ENCODE measurements around the gene NEFH.

The NEFH gene

DNA sequence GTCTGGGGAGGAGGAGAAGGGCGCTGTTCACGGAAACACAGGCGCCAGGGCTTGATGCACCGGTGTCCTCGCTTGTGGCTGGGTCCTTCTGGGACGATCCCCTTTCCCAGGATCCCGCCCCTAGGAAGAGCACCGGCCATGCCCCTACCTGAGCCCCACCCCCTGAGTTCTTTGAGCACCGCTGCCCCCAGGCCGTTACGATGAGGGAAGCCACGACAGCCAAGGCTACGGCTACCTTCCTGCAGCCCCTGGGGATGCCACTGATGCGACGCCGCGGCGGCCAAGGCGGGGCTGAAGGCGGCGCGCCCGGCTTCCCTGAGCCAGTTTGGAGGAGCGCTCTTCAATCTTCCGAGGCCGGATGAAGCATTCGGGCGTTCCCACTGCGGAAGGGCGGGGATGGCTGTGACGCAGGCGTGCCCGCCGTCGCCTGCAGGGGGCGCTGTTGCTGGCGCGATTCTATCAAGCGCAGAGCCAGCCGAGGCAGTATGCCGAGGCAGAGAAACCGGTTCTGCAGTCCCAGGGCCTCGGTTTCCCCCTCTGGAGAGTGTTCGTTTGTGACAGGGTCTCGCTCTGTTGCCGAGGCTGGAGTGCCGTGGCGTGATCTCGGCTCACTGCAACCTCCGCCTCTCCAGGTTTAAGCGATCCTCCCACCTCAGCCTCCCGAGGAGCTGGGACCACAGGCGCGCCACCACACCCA lies 9.7 kb upstream of the NEFH start:
- TF ChIP-seq POLR2AphosphoS5 (IDR thresholded peaks at IDR 0.05; ENCODE audit: low read depth, low read length) = no peak
- no peak for TF ChIP-seq FOXP2 (optimal IDR thresholded peaks at IDR 0.05; ENCODE audit: borderline replicate concordance, extremely low read depth, extremely low read length, insufficient read depth)
- no peak for TF ChIP-seq SIN3A (IDR thresholded peaks at IDR 0.05; ENCODE audit: borderline replicate concordance, insufficient read depth, low read length)
- no peak for TF ChIP-seq TAF1 (IDR thresholded peaks at IDR 0.05; ENCODE audit: borderline replicate concordance, insufficient read depth, low read length)
- TF ChIP-seq, protein P1, sequence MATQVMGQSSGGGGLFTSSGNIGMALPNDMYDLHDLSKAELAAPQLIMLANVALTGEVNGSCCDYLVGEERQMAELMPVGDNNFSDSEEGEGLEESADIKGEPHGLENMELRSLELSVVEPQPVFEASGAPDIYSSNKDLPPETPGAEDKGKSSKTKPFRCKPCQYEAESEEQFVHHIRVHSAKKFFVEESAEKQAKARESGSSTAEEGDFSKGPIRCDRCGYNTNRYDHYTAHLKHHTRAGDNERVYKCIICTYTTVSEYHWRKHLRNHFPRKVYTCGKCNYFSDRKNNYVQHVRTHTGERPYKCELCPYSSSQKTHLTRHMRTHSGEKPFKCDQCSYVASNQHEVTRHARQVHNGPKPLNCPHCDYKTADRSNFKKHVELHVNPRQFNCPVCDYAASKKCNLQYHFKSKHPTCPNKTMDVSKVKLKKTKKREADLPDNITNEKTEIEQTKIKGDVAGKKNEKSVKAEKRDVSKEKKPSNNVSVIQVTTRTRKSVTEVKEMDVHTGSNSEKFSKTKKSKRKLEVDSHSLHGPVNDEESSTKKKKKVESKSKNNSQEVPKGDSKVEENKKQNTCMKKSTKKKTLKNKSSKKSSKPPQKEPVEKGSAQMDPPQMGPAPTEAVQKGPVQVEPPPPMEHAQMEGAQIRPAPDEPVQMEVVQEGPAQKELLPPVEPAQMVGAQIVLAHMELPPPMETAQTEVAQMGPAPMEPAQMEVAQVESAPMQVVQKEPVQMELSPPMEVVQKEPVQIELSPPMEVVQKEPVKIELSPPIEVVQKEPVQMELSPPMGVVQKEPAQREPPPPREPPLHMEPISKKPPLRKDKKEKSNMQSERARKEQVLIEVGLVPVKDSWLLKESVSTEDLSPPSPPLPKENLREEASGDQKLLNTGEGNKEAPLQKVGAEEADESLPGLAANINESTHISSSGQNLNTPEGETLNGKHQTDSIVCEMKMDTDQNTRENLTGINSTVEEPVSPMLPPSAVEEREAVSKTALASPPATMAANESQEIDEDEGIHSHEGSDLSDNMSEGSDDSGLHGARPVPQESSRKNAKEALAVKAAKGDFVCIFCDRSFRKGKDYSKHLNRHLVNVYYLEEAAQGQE (IDR thresholded peaks at IDR 0.05; ENCODE audit: insufficient read depth in 1 of 2, low read depth in 2 of 2, low read length in 2 of 2) = no peak

DNA sequence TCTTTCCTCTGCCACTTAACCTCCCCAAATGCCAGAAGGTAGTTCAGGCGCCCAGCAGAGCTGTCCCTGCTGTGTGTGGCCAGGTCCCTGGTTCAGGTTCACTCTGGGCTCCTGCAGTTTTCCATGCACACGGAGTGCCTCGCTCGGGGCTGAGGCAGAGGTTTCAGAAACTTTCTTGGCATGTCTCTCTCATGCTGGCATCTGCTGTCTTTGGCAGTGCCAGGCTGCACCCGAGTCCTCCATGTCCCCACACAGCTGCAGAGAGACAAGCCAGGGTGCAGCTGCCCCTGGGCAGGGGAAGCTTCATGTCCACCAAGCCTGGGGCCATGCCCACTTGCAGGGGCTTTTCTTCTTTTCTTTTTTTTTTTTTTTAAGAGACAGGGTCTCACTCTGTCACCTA lies 7.0 kb upstream of the NEFH start:
- TF ChIP-seq, protein P1 (IDR thresholded peaks at IDR 0.05; ENCODE audit: insufficient read depth in 1 of 2, low read depth in 2 of 2, low read length in 2 of 2) = no peak
- no peak for TF ChIP-seq POLR2AphosphoS5 (IDR thresholded peaks at IDR 0.05; ENCODE audit: low read depth, low read length)

DNA sequence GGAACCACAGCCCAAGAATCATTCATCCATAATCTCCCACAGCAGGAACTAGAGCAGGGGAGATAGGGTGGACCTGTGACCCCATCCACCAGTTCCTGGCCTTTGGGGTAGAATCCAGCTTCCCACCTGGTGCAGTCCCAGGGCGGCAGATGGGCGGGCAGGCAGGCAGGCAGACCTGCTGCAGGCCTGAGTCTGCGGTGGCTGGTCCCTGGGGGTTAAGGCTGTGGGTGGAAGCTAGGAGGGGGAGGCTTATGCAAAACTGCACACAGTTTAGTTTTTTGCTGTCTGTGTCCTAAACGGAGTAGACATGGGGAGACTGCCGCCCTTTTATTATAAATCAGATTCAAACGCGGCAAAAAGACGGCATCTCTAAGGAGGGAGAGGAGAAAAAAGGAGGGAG lies 4.5 kb upstream of the NEFH start:
- TF ChIP-seq, protein P1 (IDR thresholded peaks at IDR 0.05; ENCODE audit: insufficient read depth in 1 of 2, low read depth in 2 of 2, low read length in 2 of 2) = no peak
- TF ChIP-seq TAF1 (IDR thresholded peaks at IDR 0.05; ENCODE audit: borderline replicate concordance, insufficient read depth, low read length) (no peak), SIN3A (IDR thresholded peaks at IDR 0.05; ENCODE audit: borderline replicate concordance, insufficient read depth, low read length) (no peak), POLR2AphosphoS5 (IDR thresholded peaks at IDR 0.05; ENCODE audit: low read depth, low read length) (no peak), FOXP2 (optimal IDR thresholded peaks at IDR 0.05; ENCODE audit: borderline replicate concordance, extremely low read depth, extremely low read length, insufficient read depth) (no peak)

DNA sequence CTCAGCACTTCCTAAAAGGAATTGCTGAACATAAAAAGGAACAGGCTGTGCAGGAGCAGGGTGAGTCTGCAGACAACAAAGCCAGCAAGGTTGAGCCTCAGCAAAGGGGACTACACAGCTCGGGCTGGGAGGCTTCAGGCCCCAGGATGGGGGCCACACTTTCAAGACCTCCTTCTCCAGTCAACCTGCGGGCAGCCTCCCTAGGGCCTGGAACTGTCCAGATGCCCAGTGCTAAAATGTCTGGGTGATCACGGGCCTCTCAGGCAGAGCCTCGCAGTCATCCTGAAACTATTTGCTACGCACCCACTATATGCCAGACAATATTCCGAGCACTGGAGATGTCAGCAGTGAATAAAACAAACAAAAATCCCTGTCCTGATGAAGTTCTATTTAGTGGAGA lies 3.9 kb upstream of the NEFH start:
- TF ChIP-seq POLR2AphosphoS5 (IDR thresholded peaks at IDR 0.05; ENCODE audit: low read depth, low read length) (no peak), SIN3A (IDR thresholded peaks at IDR 0.05; ENCODE audit: borderline replicate concordance, insufficient read depth, low read length) (no peak), TAF1 (IDR thresholded peaks at IDR 0.05; ENCODE audit: borderline replicate concordance, insufficient read depth, low read length) (no peak), FOXP2 (optimal IDR thresholded peaks at IDR 0.05; ENCODE audit: borderline replicate concordance, extremely low read depth, extremely low read length, insufficient read depth) (no peak)
- TF ChIP-seq, protein P1 (IDR thresholded peaks at IDR 0.05; ENCODE audit: insufficient read depth in 1 of 2, low read depth in 2 of 2, low read length in 2 of 2) = peak; percentile 62 to 82; a peak in 3 of 4 replicates
